ENCODE data around the gene CENPT. TPM values are rescaled to one million over a fixed set of nuclear protein-coding genes. Genes with fewer than 3 reads are reported as not detected.
A peak's percentile ranks its signal among the peaks of the same experiment; 100 is the strongest.

The CENPT gene
- total and polyA plus RNA-seq, 2 of the 13 experiments (the other 11 are each of a cell fraction or from before 2014, with no cell fraction given), result 40.9 to 43.3 TPM

- TF ChIP-seq ZNF124 (CRISPR knock-in tag; IDR thresholded peaks at IDR 0.05), result peak; percentile 91; the same call in 1 of the 2 replicates
- peak; percentile 99 for TF ChIP-seq IRF9 (CRISPR knock-in tag; IDR thresholded peaks at IDR 0.05; ENCODE audit: borderline replicate concordance)
- TF ChIP-seq GATAD2A (CRISPR knock-in tag; IDR thresholded peaks at IDR 0.05), result peak; percentile 53
- peak; percentile 28; the same call in 1 of the 2 replicates for TF ChIP-seq ZNF563 (CRISPR knock-in tag; IDR thresholded peaks at IDR 0.05)
- TF ChIP-seq PRDM10 (CRISPR knock-in tag; IDR thresholded peaks at IDR 0.05; ENCODE audit: low read depth), result peak; percentile 92
- no peak for TF ChIP-seq AFF4 (CRISPR knock-in tag; IDR thresholded peaks at IDR 0.05)
- 0 out of 2 replicates have a peak, but pooled peaks have one; percentile 22 for TF ChIP-seq ZNF766 (CRISPR knock-in tag; IDR thresholded peaks at IDR 0.05; ENCODE audit: borderline replicate concordance)
- peak; percentile 78; the same call in 1 of the 2 replicates for TF ChIP-seq ZFP36L1 (CRISPR knock-in tag; IDR thresholded peaks at IDR 0.05)
- TF ChIP-seq FLYWCH1 (CRISPR knock-in tag; IDR thresholded peaks at IDR 0.05), result no peak
- peak; percentile 84; the same call in 1 of the 2 replicates for TF ChIP-seq ZNF816 (CRISPR knock-in tag; IDR thresholded peaks at IDR 0.05; ENCODE audit: borderline replicate concordance)
- peak; percentile 72; the same call in 1 of the 2 replicates for TF ChIP-seq SAFB2 (CRISPR knock-in tag; IDR thresholded peaks at IDR 0.05; ENCODE audit: borderline replicate concordance, low read depth)
- TF ChIP-seq, protein P1, sequence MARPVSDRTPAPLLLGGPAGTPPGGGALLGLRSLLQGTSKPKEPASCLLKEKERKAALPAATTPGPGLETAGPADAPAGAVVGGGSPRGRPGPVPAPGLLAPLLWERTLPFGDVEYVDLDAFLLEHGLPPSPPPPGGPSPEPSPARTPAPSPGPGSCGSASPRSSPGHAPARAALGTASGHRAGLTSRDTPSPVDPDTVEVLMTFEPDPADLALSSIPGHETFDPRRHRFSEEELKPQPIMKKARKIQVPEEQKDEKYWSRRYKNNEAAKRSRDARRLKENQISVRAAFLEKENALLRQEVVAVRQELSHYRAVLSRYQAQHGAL (CRISPR knock-in tag; IDR thresholded peaks at IDR 0.05; ENCODE audit: not compliant biosample characterization), result no peak
- TF ChIP-seq RFX1 (IDR thresholded peaks at IDR 0.05), result no peak
- TF ChIP-seq TP53 (CRISPR knock-in tag; conservative IDR thresholded peaks at IDR 0.05), result 0 out of 2 replicates have a peak, but pooled peaks have one; percentile 32
- TF ChIP-seq RFX5 (IDR thresholded peaks at IDR 0.05; ENCODE audit: low read depth, low read length), result no peak; the same call in 1 of the 2 replicates
- no peak for TF ChIP-seq ZNF530 (CRISPR knock-in tag; IDR thresholded peaks at IDR 0.05; ENCODE audit: low read depth)
- peak; percentile 56; the same call in 1 of the 2 replicates for TF ChIP-seq GZF1 (CRISPR knock-in tag; IDR thresholded peaks at IDR 0.05)
- TF ChIP-seq ZNF33B (CRISPR knock-in tag; IDR thresholded peaks at IDR 0.05), result peak; percentile 93
- no peak for TF ChIP-seq ONECUT2 (CRISPR knock-in tag; IDR thresholded peaks at IDR 0.05)
- TF ChIP-seq ZNF768 (CRISPR knock-in tag; IDR thresholded peaks at IDR 0.05), result peak; percentile 48; the same call in 1 of the 2 replicates
These were observed 1.0 kb downstream of the CENPT start, which contains the start of gene NUTF2 (continued) for GRCh38 chr16:67846320-67847063.
